Nephron progenitor cell (in vitro differentiated cells): ENCODE measurements around the gene SERPINA4.

Experiments used
- DNase-seq: peaks from one replicate; pipeline ENCODE4 v3.0.0; 2021
- H3K27ac Mint-ChIP-seq: 2 replicates; pipeline ENCODE4 v1.8.0; 2021; ENCODE audit warnings: mild to moderate bottlenecking, moderate library complexity, mixed read lengths
- H3K27me3 Mint-ChIP-seq: 2 replicates; pipeline ENCODE4 v1.8.0; 2021; ENCODE audit warnings: mild to moderate bottlenecking, low read depth, mixed read lengths; ENCODE audit not compliant: poor library complexity
- H3K36me3 Mint-ChIP-seq: 2 replicates; pipeline ENCODE4 v1.8.0; 2021; ENCODE audit warnings: low read depth, mixed read lengths
- H3K4me1 Mint-ChIP-seq: 2 replicates; pipeline ENCODE4 v1.8.0; 2021; ENCODE audit warnings: mixed read lengths
- H3K4me3 Mint-ChIP-seq: 2 replicates; pipeline ENCODE4 v1.8.0; 2021; ENCODE audit warnings: mild to moderate bottlenecking, moderate library complexity, mixed read lengths
- H3K9me3 Mint-ChIP-seq: 2 replicates; pipeline ENCODE4 v1.8.0; 2021; ENCODE audit warnings: mild to moderate bottlenecking, moderate library complexity, mixed read lengths
- CTCF ChIP-seq: fragments of 200-600 bp; sonication (generic); IDR thresholded peaks from 2 replicates; pipeline ENCODE4 v1.5.0; 2021; ENCODE audit warnings: antibody characterized with exemption

SERPINA4 gene

GRCh38 chr14:94593376-94593748 lies 32.1 kb downstream of the SERPINA4 start:
- Mint-ChIP-seq H3K4me3 (no peak overlapping the region), H3K36me3 (no peaks in the 10 kb centered on the region), H3K27me3 (peaks cover 14% of the 10 kb centered on the region), H3K27ac (no peak overlapping the region), H3K9me3 (no peaks in the 10 kb centered on the region), H3K4me1 (peaks cover 24% of the 10 kb centered on the region)
- DNase-seq, result no peak
- TF ChIP-seq CTCF, result no peak

- no peaks in the 10 kb centered on the region for H3K36me3 Mint-ChIP-seq
- TF ChIP-seq CTCF, result no peak
- no peaks in the 10 kb centered on the region for H3K9me3 Mint-ChIP-seq
- peaks cover 14% of the 10 kb centered on the region for H3K27me3 Mint-ChIP-seq
- DNase-seq, result no peak
- no peak overlapping the region for H3K27ac Mint-ChIP-seq
- no peak overlapping the region for H3K4me3 Mint-ChIP-seq
- H3K4me1 Mint-ChIP-seq, result peaks cover 29% of the 10 kb centered on the region
Observed at GRCh38 chr14:94593749-94594431, 32.6 kb downstream of the SERPINA4 start.

GRCh38 chr14:94594441-94594840 lies 33.2 kb downstream of the SERPINA4 start:
- peaks cover 34% of the 10 kb centered on the region for H3K4me1 Mint-ChIP-seq
- DNase-seq, result no peak
- H3K27me3 Mint-ChIP-seq, result peaks cover 15% of the 10 kb centered on the region
- no peak overlapping the region for H3K27ac Mint-ChIP-seq
- H3K4me3 Mint-ChIP-seq, result no peak overlapping the region
- no peaks in the 10 kb centered on the region for H3K36me3 Mint-ChIP-seq
- no peak for TF ChIP-seq CTCF
- no peaks in the 10 kb centered on the region for H3K9me3 Mint-ChIP-seq

- H3K9me3 Mint-ChIP-seq, result no peaks in the 10 kb centered on the region
- TF ChIP-seq CTCF, result no peak
- H3K4me3 Mint-ChIP-seq, result no peak overlapping the region
- no peak for DNase-seq
- no peak overlapping the region for H3K27ac Mint-ChIP-seq
- H3K36me3 Mint-ChIP-seq, result no peaks in the 10 kb centered on the region
- H3K27me3 Mint-ChIP-seq, result peaks cover 17% of the 10 kb centered on the region
- H3K4me1 Mint-ChIP-seq, result peaks cover 49% of the 10 kb centered on the region
Observed at GRCh38 chr14:94595912-94596311, 34.7 kb downstream of the SERPINA4 start.

GRCh38 chr14:94596361-94596760 lies 35.1 kb downstream of the SERPINA4 start:
- TF ChIP-seq CTCF, result no peak
- H3K27me3 Mint-ChIP-seq, result peaks cover 17% of the 10 kb centered on the region

GRCh38 chr14:94597788-94598187 lies 36.5 kb downstream of the SERPINA4 start:
- Mint-ChIP-seq H3K4me1 (peaks cover 52% of the 10 kb centered on the region), H3K9me3 (no peaks in the 10 kb centered on the region), H3K36me3 (no peaks in the 10 kb centered on the region), H3K4me3 (no peak overlapping the region), H3K27me3 (peaks cover 14% of the 10 kb centered on the region), H3K27ac (no peak overlapping the region)
- DNase-seq, result no peak
- TF ChIP-seq CTCF, result no peak

More at GRCh38 chr14:94596361-94596760, 35.1 kb downstream of the SERPINA4 start:
- Mint-ChIP-seq H3K4me1 (peaks cover 52% of the 10 kb centered on the region), H3K27ac (no peak overlapping the region), H3K9me3 (no peaks in the 10 kb centered on the region), H3K36me3 (no peaks in the 10 kb centered on the region), H3K4me3 (no peak overlapping the region)
- no peak for DNase-seq
